GM18951 (cell line): ENCODE results near the gene ARHGAP29.

Source experiments
- POLR2A ChIP-seq: IDR thresholded peaks from 4 replicates; pipeline ENCODE4 v1.6.1; 2011; ENCODE audit warnings: mild to moderate bottlenecking; ENCODE audit not compliant: insufficient read length, insufficient read depth; ENCODE audit errors: extremely low read depth
- in situ Hi-C: fragments of 300-500 bp; cut with MboI; formaldehyde crosslinking; loops from one replicate; pipeline ENCODE4 v1.12.0; 2022; ENCODE audit warnings: low sequenced_read_pairs, mixed read lengths, inconsistent platforms; ENCODE audit not compliant: unreplicated experiment

The ARHGAP29 gene

DNA sequence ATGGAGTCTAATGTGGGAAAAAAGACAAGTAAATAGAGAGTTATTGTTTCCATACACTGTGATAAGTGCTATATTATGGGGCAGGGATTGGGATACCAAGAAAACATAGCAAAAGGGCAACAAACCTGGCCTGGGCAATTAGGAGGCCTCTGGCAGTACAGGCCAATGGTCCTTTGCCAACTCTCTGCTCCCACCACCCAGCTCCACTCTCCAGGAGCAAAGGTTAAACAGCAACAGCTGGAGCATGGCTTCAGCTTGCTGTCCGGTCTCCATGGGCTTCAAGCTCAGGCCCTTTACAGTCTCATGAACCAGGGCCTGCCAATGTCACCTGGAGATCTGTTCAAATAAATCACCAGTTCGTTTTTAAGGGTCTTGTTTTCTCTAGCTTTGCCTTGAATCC is 37.2 kb upstream of the ARHGAP29 start:
- TF ChIP-seq POLR2A, result no peak

DNA sequence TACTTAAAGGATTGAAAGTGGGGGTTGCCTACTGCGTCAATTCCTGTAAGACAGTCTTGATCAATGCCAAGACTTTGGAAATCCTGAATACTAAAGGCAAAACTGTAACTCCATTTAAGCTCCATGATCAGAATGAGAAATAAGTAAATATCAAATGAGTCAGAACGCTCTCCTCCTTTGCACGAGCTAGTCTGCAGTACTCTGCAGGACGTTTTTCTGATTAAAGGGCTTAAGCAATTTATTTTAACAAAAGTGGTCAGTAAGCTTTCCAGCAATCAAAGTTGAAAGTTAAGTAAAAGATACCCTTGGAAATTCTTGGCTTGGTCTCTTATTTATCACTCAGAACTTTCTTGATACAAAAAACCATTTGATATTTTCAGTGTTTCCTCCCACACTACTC is 35.7 kb upstream of the ARHGAP29 start:
- in situ Hi-C loops, result no loop called here
- no peak for TF ChIP-seq POLR2A

More for the DNA sequence above, 37.2 kb upstream of the ARHGAP29 start:
- in situ Hi-C loops, result no loop called here

DNA sequence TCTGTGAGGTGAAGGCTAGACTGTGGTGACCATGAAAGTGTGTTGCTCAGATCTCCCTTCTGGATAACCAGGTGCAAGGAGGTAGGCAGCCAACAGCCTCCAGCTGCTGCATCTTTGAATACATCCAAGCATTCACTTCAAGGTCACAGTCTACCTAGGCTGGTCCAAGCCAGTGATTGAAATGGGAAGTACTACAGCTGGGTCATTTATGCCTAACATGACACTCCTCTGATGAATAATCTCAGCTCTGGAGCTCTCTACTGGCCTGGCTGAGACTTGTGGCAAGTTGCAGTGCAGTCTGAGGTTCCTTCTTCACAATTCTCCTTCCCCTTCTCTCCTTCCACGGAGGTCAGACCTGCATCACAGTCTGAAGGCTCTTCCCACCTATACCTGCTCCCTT is 35.0 kb upstream of the ARHGAP29 start:
- no peak for TF ChIP-seq POLR2A
- in situ Hi-C loops, result no loop called here

DNA sequence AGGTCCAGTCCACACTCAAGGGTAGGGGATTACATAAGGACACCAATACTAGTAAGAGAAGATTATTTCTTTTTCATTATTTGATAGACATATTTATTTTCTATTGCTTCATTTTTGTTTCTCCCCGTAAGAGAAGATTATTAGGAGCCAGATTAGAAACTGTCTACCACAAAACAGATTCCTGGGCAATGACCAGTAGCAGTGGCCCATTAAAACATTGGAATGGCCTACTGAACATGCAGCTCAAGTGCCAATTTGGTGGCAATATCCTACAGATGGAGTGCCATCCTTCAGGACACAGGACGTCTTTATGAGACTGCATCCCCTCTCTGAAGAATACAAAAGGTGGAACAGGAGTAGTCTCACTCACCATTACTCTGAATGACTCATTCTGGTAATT is 34.0 kb upstream of the ARHGAP29 start:
- in situ Hi-C loops, result no loop called here
- TF ChIP-seq POLR2A, result no peak

DNA sequence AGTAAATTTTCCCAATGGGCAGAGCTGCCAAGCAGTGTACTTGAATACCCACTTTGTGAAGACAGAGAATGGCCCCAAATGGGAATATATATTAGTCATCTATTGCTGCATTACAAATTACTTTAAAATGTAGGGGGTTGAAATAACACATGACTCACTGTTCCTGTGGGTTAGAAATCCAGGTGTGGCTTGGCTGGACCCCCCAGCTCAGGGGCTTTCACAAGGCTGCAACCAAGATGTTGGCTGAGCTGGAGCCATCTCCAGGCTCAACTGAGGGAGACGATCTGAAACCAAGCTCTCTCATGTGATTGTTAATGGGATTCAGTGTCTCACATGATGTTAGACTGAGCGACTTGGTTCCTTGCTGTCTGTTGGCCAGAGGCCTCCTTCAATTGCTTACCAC is 33.4 kb upstream of the ARHGAP29 start:
- no peak for TF ChIP-seq POLR2A
- in situ Hi-C loops, result no loop called here

DNA sequence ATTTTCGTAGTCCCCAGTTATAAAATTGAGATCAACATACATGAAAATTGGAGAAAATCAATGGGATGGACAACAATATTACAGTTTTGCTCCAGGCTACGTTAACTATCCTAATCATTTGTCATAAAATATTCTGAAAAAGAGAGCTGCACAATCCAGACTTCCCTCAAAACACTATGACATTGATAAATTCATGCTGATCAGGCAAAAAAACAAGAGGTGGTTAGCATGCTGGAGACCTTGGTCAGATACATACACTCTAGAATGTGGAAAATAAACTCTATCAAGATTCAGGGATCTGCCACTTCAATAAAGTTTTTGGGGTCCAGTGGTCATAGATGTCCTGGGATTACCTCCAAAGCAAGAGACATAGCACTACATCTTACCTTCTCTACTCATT is 32.5 kb upstream of the ARHGAP29 start:
- TF ChIP-seq POLR2A, result no peak
- in situ Hi-C loops, result no loop called here

DNA sequence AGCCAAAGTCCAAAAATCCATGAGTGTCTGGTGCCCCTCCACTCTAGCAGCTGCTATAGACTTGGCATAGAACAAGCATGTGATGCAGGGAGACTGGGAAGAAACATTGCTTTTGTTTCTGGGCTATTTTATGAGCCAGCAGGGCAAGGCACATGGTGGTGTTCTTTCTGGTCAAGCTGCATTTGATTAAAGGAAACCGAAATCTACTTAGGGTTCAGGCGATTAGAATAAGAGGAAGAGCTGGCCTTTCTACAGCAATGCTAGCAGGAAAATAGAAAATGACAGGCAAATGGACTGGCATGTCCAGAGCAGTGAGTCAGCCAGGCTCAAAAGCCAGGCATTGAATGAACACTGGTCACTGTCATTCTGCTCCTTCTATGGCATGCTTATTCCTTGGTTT is 28.5 kb upstream of the ARHGAP29 start:
- no peak for TF ChIP-seq POLR2A
- in situ Hi-C loops, result no loop called here

DNA sequence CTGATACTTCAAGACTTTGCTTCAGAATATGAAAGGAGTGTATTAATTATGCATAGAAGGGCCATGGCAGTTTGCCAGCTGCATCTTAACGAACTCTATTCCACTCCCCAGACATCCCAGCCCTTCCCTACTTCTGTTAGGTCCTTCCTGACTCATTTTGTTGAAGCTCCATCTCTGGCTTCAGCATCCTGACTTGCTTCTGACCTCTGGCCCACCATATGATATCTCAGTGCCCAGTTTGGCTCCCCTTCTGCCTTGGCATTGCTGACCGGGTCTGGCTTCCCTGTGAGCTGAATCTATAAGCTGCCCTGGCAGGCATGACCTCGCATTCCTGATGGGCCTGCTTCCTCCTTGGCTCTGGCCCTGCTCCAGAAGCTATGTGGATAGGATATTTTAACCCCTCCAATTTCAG is 27.6 kb upstream of the ARHGAP29 start:
- in situ Hi-C loops, result no loop called here
- TF ChIP-seq POLR2A, result no peak

DNA sequence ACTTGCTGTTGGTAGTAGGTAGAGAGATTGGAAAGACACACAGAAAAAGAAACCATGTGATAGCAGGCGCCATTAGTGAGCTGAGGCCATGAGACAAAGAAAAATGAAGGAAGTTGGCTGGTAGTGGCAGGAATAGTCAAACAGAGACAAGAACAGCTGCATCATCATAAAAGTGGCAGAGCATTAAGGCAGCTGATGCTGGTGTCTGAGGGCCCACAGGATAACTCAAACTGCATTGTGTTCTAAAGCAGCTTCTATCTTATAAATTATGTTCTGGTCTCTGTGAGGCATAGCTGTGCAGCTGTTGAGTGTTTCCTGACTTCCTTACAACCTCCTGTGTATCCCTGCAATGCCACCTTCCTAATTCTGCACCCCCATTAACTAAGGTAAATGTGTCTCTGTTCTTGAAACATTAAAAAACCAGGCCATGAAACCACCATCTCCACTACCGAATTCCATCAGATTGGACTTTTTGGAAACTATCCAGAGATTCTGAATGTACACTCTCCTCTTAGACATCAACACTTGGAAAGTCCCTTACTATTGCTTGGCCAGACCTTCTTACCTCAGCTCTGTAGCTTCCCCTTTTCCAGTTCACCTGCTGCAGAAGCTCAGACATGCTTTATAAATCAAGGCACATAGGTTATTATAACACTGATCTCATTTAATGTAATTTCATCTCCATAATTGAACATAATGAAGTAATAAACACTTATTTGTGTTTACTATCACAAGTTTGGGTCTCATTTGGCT is 23.4 kb upstream of the ARHGAP29 start:
- TF ChIP-seq POLR2A, result no peak
- in situ Hi-C loops, result no loop called here

DNA sequence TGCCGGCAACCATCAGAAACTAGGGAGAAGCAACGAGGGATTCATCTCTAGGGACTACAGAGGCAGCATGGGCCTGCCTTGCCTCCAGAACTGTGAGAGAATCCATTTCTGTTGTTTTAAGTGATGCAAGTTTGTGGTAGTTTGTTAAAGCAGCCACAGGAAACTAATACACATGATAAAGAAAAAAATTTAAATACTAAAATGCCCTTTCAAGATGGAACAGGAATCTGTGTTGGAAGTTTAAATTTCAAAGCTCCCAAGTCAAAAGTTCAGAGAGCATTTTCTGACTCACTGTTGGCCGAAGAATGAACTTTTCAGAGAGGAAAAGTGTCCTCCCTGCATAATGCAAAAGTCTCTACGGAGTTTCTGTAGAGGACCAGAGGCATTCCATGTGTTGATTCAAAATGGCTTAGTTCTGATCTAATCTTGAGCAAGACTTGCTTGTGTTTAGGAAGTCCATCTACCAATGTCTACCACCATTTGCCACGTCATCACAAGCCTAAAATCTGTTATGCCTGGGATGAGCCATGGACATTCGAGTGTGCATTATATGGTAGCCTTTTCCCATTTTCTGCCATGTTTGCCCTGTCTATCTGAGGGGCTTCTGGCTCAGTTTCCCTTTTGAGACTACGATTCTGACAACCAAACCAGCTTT is 22.4 kb upstream of the ARHGAP29 start:
- no peak for TF ChIP-seq POLR2A
- in situ Hi-C loops, result no loop called here

DNA sequence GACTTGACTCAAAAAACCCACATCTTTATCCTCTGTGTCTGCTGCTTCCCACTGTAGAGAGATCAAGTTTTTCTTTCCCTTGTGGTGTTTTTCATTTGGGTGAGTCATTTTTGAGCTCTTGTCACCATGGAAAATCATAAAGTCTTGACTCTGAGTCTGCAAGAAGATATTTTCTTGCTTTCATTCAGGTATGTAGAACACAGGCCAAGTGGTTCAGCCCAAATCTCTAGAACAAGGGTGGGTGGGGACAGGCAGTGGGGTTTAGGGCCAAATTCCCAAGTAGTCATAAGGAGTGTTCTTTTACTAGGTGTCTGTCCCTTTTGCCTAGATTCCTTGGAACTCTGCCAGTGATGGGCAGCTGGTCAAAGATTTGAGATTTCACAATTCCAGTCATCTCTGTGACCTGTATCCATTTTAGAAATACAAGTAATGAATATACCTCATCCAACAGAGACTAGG is 21.5 kb upstream of the ARHGAP29 start:
- in situ Hi-C loops, result no loop called here
- no peak for TF ChIP-seq POLR2A

DNA sequence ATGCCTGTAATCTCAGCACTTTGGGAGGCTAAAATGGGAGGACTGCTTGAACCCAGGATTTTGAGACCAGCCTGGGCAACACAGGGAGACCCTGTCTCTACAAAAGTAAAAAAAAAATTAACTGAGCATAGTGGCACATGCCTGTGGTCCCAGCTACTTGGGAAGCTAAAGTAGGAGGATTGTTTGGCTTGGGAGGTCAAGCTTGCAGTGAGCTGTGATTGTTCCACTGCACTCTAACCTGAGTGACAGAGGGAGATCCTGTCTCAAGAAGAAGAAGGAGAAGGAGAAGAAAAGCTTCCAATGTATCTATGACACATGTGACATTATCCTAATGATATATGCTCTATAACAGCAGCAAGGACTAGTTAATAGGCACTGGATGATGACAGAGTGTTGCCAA is 20.1 kb upstream of the ARHGAP29 start:
- in situ Hi-C loops, result no loop called here
- no peak for TF ChIP-seq POLR2A

DNA sequence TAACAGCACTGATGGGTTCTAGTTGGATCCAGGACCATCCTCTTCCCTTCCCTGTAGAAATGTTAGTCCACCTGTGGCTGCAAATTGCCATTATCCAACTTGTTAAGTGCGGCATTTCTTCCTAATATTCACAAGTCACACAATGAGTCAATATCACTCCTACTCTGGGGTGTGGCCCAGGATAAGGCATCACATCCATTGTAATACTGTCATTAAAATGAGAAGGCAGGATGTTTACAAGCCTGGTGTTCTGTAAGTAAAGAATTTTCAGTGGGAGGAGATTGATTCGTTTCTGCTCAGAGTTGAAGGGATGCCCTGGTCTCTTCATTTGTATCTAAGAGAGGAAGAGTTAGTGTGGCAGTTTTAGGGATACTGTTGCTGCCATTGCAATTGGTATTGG is 18.1 kb upstream of the ARHGAP29 start:
- in situ Hi-C loops, result no loop called here
- no peak for TF ChIP-seq POLR2A
